OCI-LY3 (cell line): Measurements from ENCODE around the gene NOXO1.

Source experiments
- EZH2phosphoT487 ChIP-seq: fragments of 200-600 bp; shearing (Covaris generic); IDR thresholded peaks from 2 replicates; pipeline ENCODE4 v1.6.1; 2018; ENCODE audit warnings: antibody characterized with exemption, mixed run types, low read depth
- TF ChIP-seq, protein P1 (sequence below): fragments of 200-600, 300-600 bp; sonication (generic); IDR thresholded peaks from 2 replicates; pipeline ENCODE4 v1.5.1; 2014; ENCODE audit warnings: antibody characterized with exemption, low read length, low read depth

DNA sequence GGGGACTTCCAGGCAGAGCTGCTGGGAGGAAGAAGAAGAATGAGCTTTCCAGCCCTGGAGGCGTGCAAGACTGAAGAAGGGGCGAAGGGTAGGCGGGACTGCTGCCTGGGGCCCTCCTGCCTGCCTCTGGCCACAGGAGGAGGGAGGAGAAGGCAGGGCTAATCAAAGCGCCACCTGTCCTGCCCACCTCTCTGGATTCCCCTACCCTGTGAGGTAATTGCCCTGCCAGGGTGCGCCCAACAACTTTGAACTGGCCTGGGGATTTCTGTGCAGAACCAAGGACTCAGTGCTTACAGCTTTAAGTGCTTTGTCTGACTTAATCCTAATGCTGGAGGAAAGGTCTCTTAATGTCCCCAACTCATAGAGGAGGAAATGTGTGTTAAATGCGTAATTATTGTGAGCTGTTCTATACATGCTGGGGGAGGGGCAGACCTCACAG is at the start of gene NOXO1:
- TF ChIP-seq, protein P1, sequence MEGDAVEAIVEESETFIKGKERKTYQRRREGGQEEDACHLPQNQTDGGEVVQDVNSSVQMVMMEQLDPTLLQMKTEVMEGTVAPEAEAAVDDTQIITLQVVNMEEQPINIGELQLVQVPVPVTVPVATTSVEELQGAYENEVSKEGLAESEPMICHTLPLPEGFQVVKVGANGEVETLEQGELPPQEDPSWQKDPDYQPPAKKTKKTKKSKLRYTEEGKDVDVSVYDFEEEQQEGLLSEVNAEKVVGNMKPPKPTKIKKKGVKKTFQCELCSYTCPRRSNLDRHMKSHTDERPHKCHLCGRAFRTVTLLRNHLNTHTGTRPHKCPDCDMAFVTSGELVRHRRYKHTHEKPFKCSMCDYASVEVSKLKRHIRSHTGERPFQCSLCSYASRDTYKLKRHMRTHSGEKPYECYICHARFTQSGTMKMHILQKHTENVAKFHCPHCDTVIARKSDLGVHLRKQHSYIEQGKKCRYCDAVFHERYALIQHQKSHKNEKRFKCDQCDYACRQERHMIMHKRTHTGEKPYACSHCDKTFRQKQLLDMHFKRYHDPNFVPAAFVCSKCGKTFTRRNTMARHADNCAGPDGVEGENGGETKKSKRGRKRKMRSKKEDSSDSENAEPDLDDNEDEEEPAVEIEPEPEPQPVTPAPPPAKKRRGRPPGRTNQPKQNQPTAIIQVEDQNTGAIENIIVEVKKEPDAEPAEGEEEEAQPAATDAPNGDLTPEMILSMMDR: no peak
- TF ChIP-seq EZH2phosphoT487: no peak
